K562 (cell line): ENCODE results near the gene LRMDA. TPM values are rescaled to one million over a fixed set of nuclear protein-coding genes. Genes with fewer than 3 reads are reported as not detected.
A peak's percentile ranks its signal among the peaks of the same experiment; 100 is the strongest.

Source experiments
- CHD2 ChIP-seq: IDR thresholded peaks from 2 replicates; pipeline ENCODE4 v1.6.1; 2011; ENCODE audit warnings: low read depth, low read length
- DDX20 ChIP-seq: fragments of 450-650 bp; IDR thresholded peaks from 2 replicates; pipeline ENCODE4 v1.6.1; 2016; ENCODE audit warnings: missing genetic modification characterization, low read depth, mild to moderate bottlenecking, missing compliant biosample characterization, moderate library complexity
- HDAC3 ChIP-seq: fragments of 450-650 bp; IDR thresholded peaks from 2 replicates; pipeline ENCODE4 v1.6.1; 2018; ENCODE audit warnings: borderline replicate concordance, mild to moderate bottlenecking, moderate library complexity; ENCODE audit not compliant: partially characterized antibody
- JUNB ChIP-seq: fragments of 450-650 bp; formaldehyde crosslinking; conservative IDR thresholded peaks from 2 replicates; pipeline ENCODE4 v1.4.0; 2020; ENCODE audit warnings: mild to moderate bottlenecking
- MBD2 ChIP-seq: sonication (generic); IDR thresholded peaks from 2 replicates; pipeline ENCODE4 v1.6.1; 2016; ENCODE audit warnings: low read depth, borderline replicate concordance
- MTF1 ChIP-seq: fragments of 250-450 bp; sonication (Bioruptor Pico); IDR thresholded peaks from 2 replicates; pipeline ENCODE4 v1.9.0; 2021; ENCODE audit warnings: moderate library complexity, mild to moderate bottlenecking, inconsistent platforms, borderline replicate concordance
- NFATC3 ChIP-seq: fragments of 450-650 bp; IDR thresholded peaks from 2 replicates; pipeline ENCODE4 v1.6.1; 2017; ENCODE audit warnings: mild to moderate bottlenecking
- NFXL1 ChIP-seq: fragments of 450-650 bp; formaldehyde crosslinking; IDR thresholded peaks from 2 replicates; pipeline ENCODE4 v1.4.0; 2021; ENCODE audit warnings: mild to moderate bottlenecking
- PCBP1 ChIP-seq: fragments of 200-400 bp; formaldehyde crosslinking; IDR thresholded peaks from 2 replicates; pipeline ENCODE4 v1.6.1; 2018; ENCODE audit warnings: mild to moderate bottlenecking, low read depth, low read length; ENCODE audit not compliant: poor library complexity, severe bottlenecking
- SMARCA5 ChIP-seq: fragments of 450-650 bp; IDR thresholded peaks from 2 replicates; pipeline ENCODE4 v1.6.1; 2016
- SMC3 ChIP-seq: conservative IDR thresholded peaks from 2 replicates; pipeline ENCODE4 v1.6.1; 2011; ENCODE audit warnings: low read depth, low read length, improper control_type of control experiment; ENCODE audit not compliant: insufficient read depth
- TCF3 ChIP-seq: sonication (generic); formaldehyde crosslinking; IDR thresholded peaks from 2 replicates; pipeline ENCODE4 v1.4.0; 2020; ENCODE audit warnings: mild to moderate bottlenecking, missing genetic modification reagents
- ZC3H11A ChIP-seq: IDR thresholded peaks from 2 replicates; pipeline ENCODE4 v1.6.1; 2012; ENCODE audit warnings: low read depth, low read length, improper control_type of control experiment
- ZNF12 ChIP-seq: sonication (generic); formaldehyde crosslinking; IDR thresholded peaks from 2 replicates; pipeline ENCODE4 v1.4.0; 2020; ENCODE audit warnings: mild to moderate bottlenecking, missing genetic modification reagents
- ZNF174 ChIP-seq: fragments of 250-450 bp; sonication (Bioruptor Pico); IDR thresholded peaks from 2 replicates; pipeline ENCODE4 v1.4.0; 2020; ENCODE audit warnings: mild to moderate bottlenecking
- ZNF175 ChIP-seq: fragments of 200-800 bp; sonication (Bioruptor generic); IDR thresholded peaks from 2 replicates; pipeline ENCODE4 v1.6.1; 2016; ENCODE audit warnings: low read depth, mild to moderate bottlenecking, missing genetic modification characterization, missing compliant biosample characterization
- ZNF668 ChIP-seq: fragments of 250-450 bp; sonication (Bioruptor Pico); IDR thresholded peaks from 2 replicates; pipeline ENCODE4 v1.8.0; 2022; ENCODE audit warnings: mild to moderate bottlenecking, inconsistent platforms
- ZNF717 ChIP-seq: fragments of 250-450 bp; sonication (Bioruptor Pico); IDR thresholded peaks from 2 replicates; pipeline ENCODE4 v1.5.0; 2021
- ZNF76 ChIP-seq: fragments of 250-450 bp; sonication (Bioruptor Pico); IDR thresholded peaks from 2 replicates; pipeline ENCODE4 v1.4.0; 2020; ENCODE audit warnings: mild to moderate bottlenecking, moderate library complexity, borderline replicate concordance
- ZNF785 ChIP-seq: fragments of 250-450 bp; sonication (Bioruptor Pico); IDR thresholded peaks from 2 replicates; pipeline ENCODE4 v1.4.0; 2020; ENCODE audit warnings: mild to moderate bottlenecking
- polyA plus RNA-seq, 8 experiments: library from polyadenylated mRNA; depleted of rRNA in 4 of 8; stranded (reverse) in 5 of 8; unstranded in 3 of 8; fragments of >200 nt; fragmentation: Nextera tagmentation in 2 of 8; fragmentation: Illumina TruSeq in 1 of 8; extraction: Ambion mirVana in 2 of 8; extraction: Trizol in 1 of 8; gene quantifications; 2 replicates each; pipeline versions ENCODE4 v1.2.1 to v1.2.3, GENCODE V29; 2011 to 2014; ENCODE audit warnings: inconsistent platforms in 1 of 8, missing spikeins in 1 of 8
- total RNA-seq, 7 experiments: library from RNA; depleted of rRNA in 6 of 7; stranded (reverse); fragments of >200 nt in 6 of 7; fragmentation: Illumina TruSeq in 2 of 7; extraction: Trizol in 2 of 7; gene quantifications; 2 replicates each; pipeline versions ENCODE4 v1.2.1 to v1.2.3, GENCODE V29; 2011 to 2021; ENCODE audit warnings: low replicate concordance in 1 of 7
- TF ChIP-seq, protein P1 (sequence below), 2 experiments: fragments of 450-650 bp; conservative IDR thresholded peaks; 2 replicates each; pipeline ENCODE4 v1.6.1; 2017; ENCODE audit warnings: mild to moderate bottlenecking in 2 of 2, moderate library complexity in 2 of 2
- TF ChIP-seq, protein P2 (sequence below): fragments of 450-650 bp; IDR thresholded peaks from 2 replicates; pipeline ENCODE4 v1.6.1; 2016
- TF ChIP-seq, protein P3 (sequence below): fragments of 250-450 bp; sonication (Bioruptor Pico); IDR thresholded peaks from 2 replicates; pipeline ENCODE4 v1.8.0; 2021; ENCODE audit warnings: moderate library complexity, mild to moderate bottlenecking, inconsistent platforms
- TF ChIP-seq, protein P4 (sequence below): conservative IDR thresholded peaks from 2 replicates; pipeline ENCODE4 v1.6.1; 2011; ENCODE audit warnings: low read depth, mild to moderate bottlenecking, low read length; ENCODE audit not compliant: control insufficient read depth

The LRMDA gene
- total and polyA plus RNA-seq, 9 of the 15 experiments (the other 6 are each of a cell fraction or from before 2014, with no cell fraction given), result 0.25 TPM; not detected in 8

DNA sequence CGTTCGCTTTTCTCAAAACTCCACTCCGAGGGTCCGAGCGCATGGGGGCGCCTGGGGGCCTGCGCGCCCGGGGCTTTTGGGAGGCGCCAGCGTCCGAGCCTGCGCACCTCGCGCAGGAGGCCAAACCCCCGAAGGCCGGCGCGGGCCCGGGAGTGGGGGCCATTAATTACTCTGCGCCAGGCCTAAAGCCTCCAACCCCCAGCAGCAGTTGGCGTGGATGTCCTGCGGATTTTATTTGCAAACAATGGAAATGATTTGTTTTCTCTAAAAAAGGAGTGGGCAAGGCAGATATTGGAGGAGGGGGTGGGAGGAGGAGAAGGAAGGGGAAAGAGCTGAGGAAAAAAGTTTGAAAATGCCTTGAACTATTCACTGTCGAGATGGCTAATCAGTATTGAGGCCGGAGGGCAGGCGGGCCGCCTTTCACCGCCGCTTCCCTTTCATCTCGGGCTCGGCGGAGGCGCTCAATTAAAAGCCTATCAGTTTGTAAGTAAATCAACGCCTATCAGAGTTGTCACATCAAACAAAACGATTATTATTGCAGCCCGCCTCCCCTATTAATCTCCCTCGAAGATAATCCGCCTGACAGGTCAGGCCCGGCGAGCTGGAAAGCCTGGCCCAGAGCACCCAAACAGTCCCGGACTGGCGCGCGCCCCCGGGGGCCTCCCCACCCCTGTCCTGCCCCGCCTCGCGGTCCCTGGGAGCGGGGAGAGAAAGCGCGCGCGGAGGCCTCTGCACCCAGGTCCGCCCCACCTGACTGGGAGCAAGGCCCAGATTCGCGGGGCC is 26.4 kb upstream of the LRMDA start (continued):
- TF ChIP-seq NFXL1 (no peak), ZNF785 (CRISPR knock-in tag) (no peak), ZNF175 (no peak), JUNB (CRISPR knock-in tag) (no peak), HDAC3 (no peak), ZNF76 (CRISPR knock-in tag) (no peak), DDX20 (no peak), ZNF668 (CRISPR knock-in tag) (no peak), MTF1 (CRISPR knock-in tag) (no peak), CHD2 (no peak), ZNF12 (CRISPR knock-in tag) (no peak), SMARCA5 (no peak), PCBP1 (peak; percentile 6), NFATC3 (no peak), SMC3 (no peak), ZNF717 (CRISPR knock-in tag) (no peak), ZNF174 (CRISPR knock-in tag) (no peak), TCF3 (CRISPR knock-in tag) (no peak), ZC3H11A (no peak), MBD2 (no peak)
- TF ChIP-seq, protein P1, sequence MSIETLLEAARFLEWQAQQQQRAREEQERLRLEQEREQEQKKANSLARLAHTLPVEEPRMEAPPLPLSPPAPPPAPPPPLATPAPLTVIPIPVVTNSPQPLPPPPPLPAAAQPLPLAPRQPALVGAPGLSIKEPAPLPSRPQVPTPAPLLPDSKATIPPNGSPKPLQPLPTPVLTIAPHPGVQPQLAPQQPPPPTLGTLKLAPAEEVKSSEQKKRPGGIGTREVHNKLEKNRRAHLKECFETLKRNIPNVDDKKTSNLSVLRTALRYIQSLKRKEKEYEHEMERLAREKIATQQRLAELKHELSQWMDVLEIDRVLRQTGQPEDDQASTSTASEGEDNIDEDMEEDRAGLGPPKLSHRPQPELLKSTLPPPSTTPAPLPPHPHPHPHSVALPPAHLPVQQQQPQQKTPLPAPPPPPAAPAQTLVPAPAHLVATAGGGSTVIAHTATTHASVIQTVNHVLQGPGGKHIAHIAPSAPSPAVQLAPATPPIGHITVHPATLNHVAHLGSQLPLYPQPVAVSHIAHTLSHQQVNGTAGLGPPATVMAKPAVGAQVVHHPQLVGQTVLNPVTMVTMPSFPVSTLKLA (conservative IDR thresholded peaks at IDR 0.05), result no peak
- TF ChIP-seq, protein P2, sequence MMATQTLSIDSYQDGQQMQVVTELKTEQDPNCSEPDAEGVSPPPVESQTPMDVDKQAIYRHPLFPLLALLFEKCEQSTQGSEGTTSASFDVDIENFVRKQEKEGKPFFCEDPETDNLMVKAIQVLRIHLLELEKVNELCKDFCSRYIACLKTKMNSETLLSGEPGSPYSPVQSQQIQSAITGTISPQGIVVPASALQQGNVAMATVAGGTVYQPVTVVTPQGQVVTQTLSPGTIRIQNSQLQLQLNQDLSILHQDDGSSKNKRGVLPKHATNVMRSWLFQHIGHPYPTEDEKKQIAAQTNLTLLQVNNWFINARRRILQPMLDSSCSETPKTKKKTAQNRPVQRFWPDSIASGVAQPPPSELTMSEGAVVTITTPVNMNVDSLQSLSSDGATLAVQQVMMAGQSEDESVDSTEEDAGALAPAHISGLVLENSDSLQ, result 0 out of 2 replicates have a peak, but pooled peaks have one; percentile 22
- TF ChIP-seq, protein P3, sequence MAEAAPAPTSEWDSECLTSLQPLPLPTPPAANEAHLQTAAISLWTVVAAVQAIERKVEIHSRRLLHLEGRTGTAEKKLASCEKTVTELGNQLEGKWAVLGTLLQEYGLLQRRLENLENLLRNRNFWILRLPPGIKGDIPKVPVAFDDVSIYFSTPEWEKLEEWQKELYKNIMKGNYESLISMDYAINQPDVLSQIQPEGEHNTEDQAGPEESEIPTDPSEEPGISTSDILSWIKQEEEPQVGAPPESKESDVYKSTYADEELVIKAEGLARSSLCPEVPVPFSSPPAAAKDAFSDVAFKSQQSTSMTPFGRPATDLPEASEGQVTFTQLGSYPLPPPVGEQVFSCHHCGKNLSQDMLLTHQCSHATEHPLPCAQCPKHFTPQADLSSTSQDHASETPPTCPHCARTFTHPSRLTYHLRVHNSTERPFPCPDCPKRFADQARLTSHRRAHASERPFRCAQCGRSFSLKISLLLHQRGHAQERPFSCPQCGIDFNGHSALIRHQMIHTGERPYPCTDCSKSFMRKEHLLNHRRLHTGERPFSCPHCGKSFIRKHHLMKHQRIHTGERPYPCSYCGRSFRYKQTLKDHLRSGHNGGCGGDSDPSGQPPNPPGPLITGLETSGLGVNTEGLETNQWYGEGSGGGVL (CRISPR knock-in tag), result no peak
- TF ChIP-seq, protein P4, sequence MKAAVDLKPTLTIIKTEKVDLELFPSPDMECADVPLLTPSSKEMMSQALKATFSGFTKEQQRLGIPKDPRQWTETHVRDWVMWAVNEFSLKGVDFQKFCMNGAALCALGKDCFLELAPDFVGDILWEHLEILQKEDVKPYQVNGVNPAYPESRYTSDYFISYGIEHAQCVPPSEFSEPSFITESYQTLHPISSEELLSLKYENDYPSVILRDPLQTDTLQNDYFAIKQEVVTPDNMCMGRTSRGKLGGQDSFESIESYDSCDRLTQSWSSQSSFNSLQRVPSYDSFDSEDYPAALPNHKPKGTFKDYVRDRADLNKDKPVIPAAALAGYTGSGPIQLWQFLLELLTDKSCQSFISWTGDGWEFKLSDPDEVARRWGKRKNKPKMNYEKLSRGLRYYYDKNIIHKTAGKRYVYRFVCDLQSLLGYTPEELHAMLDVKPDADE, result no peak
